GM21737 (cell line): ENCODE data around the gene MT1H.
"Not testable (repeated sequence)": the region's sequence is repeated elsewhere in the genome, so short reads cannot be mapped to it uniquely, and the experiment has no call there.

ENCODE experiments used
- ATAC-seq: cut with Tn5 transposase; IDR thresholded peaks from one replicate; pipeline ENCODE4 v1.9.1; 2021; ENCODE audit warnings: mild to moderate bottlenecking, moderate library complexity; ENCODE audit not compliant: unreplicated experiment

Gene MT1H

GRCh38 chr16:56669005-56669839, at the start of gene MT1H:
TSS of gene MT1H (plus strand) at chr16:56669814. CDS start at chr16:56669885, 71 bp downstream.
- no peak for ATAC-seq

DNA sequence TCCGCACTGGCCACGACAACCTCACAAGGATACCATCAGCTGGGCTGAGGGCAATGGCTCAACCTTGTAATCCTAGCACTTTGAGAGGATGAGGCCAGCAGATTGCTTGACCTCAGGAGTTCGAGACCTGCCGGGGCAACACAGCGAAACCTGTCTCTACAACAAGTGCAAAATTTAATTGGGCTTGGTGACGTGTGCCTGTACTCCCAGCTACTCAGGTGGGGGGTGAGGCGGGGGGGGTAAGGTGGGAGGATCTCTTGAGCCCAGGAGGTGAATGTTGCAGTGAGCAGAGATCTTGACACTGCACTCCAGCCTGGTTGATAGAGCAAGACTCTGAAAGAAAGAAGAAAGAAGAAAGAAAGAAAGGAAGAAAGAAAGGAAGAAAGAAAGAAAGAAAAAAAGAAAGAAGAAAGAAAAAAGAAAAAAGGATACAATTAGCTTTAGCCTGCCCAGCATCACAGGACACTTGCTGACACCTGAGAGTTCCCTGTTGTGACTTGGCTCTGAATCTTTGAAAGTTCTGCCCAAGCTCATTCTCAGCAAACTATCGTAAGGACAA, 49.2 kb upstream of the MT1H start:
- ATAC-seq = no peak

- not testable (repeated sequence) for ATAC-seq
Observed at GRCh38 chr16:56621665-56622445, 47.8 kb upstream of the MT1H start.

GRCh38 chr16:56623184-56623583, 46.4 kb upstream of the MT1H start:
- not testable (repeated sequence) for ATAC-seq

GRCh38 chr16:56623637-56624036, 46.0 kb upstream of the MT1H start:
- ATAC-seq = no peak

- peak; percentile 55 for ATAC-seq
Observed at GRCh38 chr16:56625140-56625942, 44.3 kb upstream of the MT1H start, which contains the start of gene MT1E. TSS of gene MT1E (plus strand) at chr16:56625781. CDS start at chr16:56625852, 71 bp downstream.

- ATAC-seq = no peak
Observed at GRCh38 chr16:56625943-56626654, 43.5 kb upstream of the MT1H start.

GRCh38 chr16:56626685-56627084, 42.9 kb upstream of the MT1H start:
- no peak for ATAC-seq

DNA sequence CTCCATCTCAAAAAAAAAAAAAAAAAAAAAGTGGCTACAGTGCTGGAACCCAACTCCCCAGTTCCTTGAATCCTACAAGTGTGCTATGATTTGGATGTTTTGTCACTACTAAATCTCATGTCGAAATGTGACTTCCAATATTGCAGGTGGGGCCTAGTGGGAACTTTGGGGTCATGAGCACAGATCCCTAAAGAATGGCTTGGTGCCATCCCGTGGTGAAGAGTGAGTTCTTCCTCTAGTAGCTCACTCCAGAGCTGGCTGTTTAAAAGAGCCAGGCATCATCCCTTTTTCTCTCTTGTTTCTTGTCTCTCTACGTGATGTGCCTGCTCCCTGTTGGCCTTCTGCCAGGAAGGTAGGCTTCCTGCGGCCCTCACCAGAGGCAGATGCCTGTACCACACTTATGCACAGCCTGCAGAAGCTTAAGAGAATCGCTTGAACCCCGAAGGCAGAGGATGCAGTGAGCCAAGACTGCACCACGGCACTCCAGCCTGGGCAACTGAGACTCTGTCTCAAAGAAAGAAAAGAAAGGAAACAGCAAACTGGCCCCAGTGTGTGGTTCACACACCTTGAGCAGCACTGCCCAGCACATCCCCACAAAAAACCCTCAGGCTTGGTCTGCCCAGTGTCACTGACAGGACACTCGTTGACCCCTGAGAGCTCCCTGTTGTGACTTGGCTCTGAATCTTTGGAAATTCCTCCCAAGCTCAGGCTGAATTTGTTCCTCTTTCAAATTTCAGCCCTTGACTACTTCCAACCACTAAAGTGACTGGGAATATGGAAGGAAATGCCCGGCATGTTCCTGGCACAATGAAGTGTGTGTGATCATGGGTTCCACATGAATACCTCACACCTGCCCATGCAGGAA, 40.9 kb upstream of the MT1H start:
- ATAC-seq = no peak

- ATAC-seq = no peak
Observed at GRCh38 chr16:56629531-56629930, 40.1 kb upstream of the MT1H start.

DNA sequence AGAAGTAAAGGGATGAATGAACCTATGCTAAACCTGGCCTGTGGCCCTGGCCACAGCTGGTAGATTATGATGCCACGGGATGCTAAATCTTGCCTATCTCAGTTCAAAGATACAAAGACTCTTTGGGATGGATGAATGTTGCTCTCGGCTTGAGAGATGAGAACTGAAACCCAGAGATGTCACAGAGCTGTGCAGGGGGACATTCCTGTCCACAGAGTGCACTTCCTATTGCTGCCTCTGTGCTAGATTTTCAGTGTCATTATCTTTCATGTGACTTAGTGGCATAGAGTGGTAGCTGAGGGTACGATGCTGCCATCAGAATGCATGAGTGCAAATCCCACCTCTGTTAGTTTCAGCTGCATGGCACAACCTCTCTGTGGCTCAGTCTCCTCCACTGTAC, 39.5 kb upstream of the MT1H start:
- ATAC-seq = peak; percentile 60

DNA sequence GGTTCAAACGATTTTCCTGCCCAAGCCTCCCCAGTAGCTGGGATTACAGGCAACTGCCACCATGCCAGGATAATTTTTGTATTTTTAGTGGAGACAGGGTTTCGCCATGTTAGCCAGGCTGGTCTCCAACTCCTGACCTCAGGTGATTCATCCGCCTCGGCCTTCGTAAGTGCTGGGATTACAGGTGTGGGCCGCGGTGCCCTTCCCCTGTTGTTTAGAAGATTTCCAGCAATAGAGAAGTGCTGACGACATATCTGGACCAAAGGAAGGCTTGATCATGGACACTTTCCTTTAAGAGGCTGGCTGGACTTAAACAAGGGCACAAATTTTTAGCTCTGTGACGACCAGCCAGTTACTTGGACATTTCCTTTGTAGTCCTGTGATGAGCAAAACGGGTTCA, 38.4 kb upstream of the MT1H start:
- no peak for ATAC-seq

DNA sequence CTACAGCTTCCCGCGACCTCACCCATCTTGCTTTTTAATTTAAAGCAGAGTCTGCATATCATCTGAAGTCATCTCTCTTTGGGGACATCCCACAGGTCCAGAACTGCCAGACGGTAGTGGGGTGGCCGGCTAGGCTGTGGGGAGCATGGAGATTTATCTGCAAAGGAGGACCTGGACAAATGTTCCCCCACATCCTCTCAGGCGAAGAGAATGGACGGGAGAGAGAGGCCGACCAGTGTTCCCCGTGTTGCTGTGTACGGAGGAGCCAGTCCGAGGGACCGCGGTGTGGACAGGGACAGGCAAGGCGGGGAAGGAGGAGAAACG, 37.8 kb upstream of the MT1H start:
- ATAC-seq = no peak

GRCh38 chr16:56632156-56632847, 37.3 kb upstream of the MT1H start, which contains the start of gene MT1M:
TSS of gene MT1M (plus strand) at chr16:56632659. CDS start at chr16:56632732, 73 bp downstream.
- ATAC-seq = no peak

DNA sequence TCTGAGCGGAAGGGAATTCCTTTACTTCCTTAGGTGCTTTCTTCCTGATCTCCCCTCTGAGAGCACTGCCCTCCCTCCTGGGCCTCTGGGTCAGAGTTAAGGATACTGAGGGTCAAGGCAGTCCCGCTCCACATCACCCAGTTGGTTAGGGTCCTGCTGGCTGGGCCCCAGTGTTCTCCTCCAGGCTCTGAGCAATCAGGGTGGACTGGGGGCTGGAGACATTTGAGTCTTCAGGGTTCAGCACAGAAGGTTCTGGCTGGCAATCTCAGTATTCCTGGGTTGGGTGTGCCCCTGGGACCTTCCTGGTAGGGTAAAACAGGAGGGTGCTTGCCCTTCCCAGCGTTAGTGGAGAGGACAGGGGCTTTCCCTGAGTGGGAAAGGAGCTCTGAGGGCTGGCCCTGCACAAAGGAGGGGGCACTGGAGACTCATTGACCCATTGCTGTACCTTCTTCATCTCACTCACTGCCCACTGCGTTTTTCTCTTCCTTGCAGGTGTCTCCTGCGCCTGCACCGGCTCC, 36.7 kb upstream of the MT1H start:
- no peak for ATAC-seq

- no peak for ATAC-seq
Observed at GRCh38 chr16:56633535-56633934, 36.1 kb upstream of the MT1H start.

GRCh38 chr16:56634715-56635440, 34.7 kb upstream of the MT1H start:
- no peak for ATAC-seq
